Left ventricle myocardium inferior (tissue), 1 donor: ENCODE data around the gene SSPN. TPM values are rescaled to one million over a fixed set of nuclear protein-coding genes. Genes with fewer than 3 reads are reported as not detected.

ENCODE experiments used
- DNase-seq: peaks from one replicate; pipeline ENCODE4 v3.0.0-alpha.2; 2020
- H3K27ac ChIP-seq: fragments of 200-600 bp; replicated peaks from 2 replicates; pipeline ENCODE4 v1.8.0; 2021
- H3K27me3 ChIP-seq: fragments of 200-600 bp; 2 replicates; pipeline ENCODE4 v1.8.0; 2021; ENCODE audit warnings: low read depth
- H3K36me3 ChIP-seq: fragments of 200-600 bp; 2 replicates; pipeline ENCODE4 v1.8.0; 2021
- H3K4me1 ChIP-seq: fragments of 200-600 bp; 2 replicates; pipeline ENCODE4 v1.8.0; 2021
- H3K4me3 ChIP-seq: fragments of 200-600 bp; 2 replicates; pipeline ENCODE4 v1.8.0; 2021; ENCODE audit warnings: mild to moderate bottlenecking, moderate library complexity
- H3K9me3 ChIP-seq: fragments of 200-600 bp; replicated peaks from 2 replicates; pipeline ENCODE4 v1.8.0; 2021
- CTCF ChIP-seq: fragments of 200-600 bp; IDR thresholded peaks from 2 replicates; pipeline ENCODE4 v1.8.0; 2021; ENCODE audit warnings: antibody characterized with exemption, mild to moderate bottlenecking, borderline replicate concordance
- intact Hi-C: fragments of 100-400 bp; cut with micrococcal nuclease; formaldehyde crosslinking; loops from one replicate; pipeline ENCODE4 v1.11.0; 2022
- total RNA-seq: library from RNA; stranded (reverse); fragmentation: NEBNext Ultra II Directional; extraction: Animal tissue kit (Norgen Biotek cat#: 25700); gene quantifications from one replicate; pipeline ENCODE4 v1.2.1, GENCODE V29; 2021
- donor health status: DM: no; HTN: yes; CAD: no; lungs with severe emphysema.

The SSPN gene
- total RNA-seq, 1 donor from 2014 or later: 67.4 TPM

DNA sequence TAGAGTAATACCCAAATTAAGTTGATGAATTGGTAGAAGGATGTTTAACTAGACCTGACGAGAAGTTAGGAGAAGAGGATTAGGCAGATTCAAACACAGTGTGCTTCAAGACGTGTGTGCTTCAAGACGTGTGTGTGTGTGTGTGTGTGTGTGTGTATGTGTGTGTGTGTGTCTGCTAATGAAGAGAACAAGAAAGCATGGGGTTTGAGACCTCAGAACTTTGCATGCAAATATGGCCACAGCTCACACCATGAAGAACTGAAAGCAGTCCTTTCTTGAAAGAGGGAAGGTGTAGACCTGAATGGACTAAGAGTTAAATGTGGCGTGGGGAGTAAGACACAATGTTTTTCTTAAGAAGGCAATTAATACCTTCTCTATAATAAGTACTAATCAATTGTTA is 32.5 kb upstream of the SSPN start:
- Histone ChIP-seq H3K4me1 (no peaks in the 10 kb centered on the region), H3K4me3 (no peak overlapping the region), H3K27me3 (no peaks in the 10 kb centered on the region), H3K36me3 (no peaks in the 10 kb centered on the region), H3K27ac (no peak overlapping the region), H3K9me3 (no peaks in the 10 kb centered on the region)
- intact Hi-C loops: no loop called here
- TF ChIP-seq CTCF: no peak
- no peak for DNase-seq

DNA sequence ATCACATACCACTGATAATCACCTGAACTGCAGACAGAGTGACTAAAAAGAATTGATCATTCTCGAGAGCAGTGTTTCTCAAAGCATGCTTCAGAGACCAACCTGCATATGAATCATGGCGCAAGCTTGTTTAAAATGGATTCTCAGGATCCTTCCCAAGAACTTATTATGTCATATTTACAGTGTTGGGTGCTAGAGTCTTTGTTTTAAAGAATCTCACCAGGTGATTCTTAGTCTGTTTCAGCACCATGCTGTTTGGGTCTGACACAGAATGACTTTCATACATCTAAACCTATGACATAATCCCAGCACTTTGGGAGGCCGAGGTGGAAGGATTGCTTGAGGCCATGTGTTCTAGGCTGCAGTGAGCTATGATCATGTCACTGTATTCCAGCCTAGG is 31.3 kb upstream of the SSPN start:
- no peak for DNase-seq
- Histone ChIP-seq H3K27me3 (no peaks in the 10 kb centered on the region), H3K4me3 (no peak overlapping the region), H3K9me3 (no peaks in the 10 kb centered on the region), H3K27ac (no peak overlapping the region), H3K36me3 (no peaks in the 10 kb centered on the region), H3K4me1 (no peaks in the 10 kb centered on the region)
- intact Hi-C loops: no loop called here
- no peak for TF ChIP-seq CTCF

- intact Hi-C loops: no loop called here
- H3K27ac ChIP-seq: no peak overlapping the region
These were observed 23.4 kb upstream of the SSPN start for GRCh38 chr12:26172013-26172412.

DNA sequence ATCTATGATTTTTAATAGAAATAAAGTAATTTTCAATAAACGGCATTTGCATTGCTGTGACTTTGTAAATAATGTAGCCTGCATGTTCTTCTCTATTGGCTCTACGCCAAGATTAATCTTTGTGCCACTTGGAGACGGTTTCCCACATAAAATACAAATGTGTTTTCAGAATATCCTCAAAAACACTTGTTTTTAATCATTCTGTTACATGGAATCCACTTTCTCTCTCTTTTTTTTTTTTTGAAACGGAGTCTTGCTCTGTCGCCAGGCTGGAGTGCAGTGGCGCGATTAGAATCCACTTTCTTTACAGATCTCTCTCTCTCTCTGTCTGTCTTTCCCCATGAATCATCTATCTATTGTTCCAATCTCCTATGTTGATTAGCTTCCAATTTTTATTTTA is 22.8 kb upstream of the SSPN start:
- Histone ChIP-seq H3K27ac (no peak overlapping the region), H3K4me1 (no peaks in the 10 kb centered on the region), H3K9me3 (no peaks in the 10 kb centered on the region), H3K27me3 (no peaks in the 10 kb centered on the region), H3K36me3 (no peaks in the 10 kb centered on the region), H3K4me3 (no peak overlapping the region)
- no peak for TF ChIP-seq CTCF
- intact Hi-C loops: no loop called here
- DNase-seq: no peak

More at GRCh38 chr12:26172013-26172412, 23.4 kb upstream of the SSPN start:
- H3K9me3 ChIP-seq: no peaks in the 10 kb centered on the region
- H3K36me3 ChIP-seq: no peaks in the 10 kb centered on the region
- no peaks in the 10 kb centered on the region for H3K4me1 ChIP-seq
- TF ChIP-seq CTCF: no peak
- no peak overlapping the region for H3K4me3 ChIP-seq
- H3K27me3 ChIP-seq: no peaks in the 10 kb centered on the region
- no peak for DNase-seq

DNA sequence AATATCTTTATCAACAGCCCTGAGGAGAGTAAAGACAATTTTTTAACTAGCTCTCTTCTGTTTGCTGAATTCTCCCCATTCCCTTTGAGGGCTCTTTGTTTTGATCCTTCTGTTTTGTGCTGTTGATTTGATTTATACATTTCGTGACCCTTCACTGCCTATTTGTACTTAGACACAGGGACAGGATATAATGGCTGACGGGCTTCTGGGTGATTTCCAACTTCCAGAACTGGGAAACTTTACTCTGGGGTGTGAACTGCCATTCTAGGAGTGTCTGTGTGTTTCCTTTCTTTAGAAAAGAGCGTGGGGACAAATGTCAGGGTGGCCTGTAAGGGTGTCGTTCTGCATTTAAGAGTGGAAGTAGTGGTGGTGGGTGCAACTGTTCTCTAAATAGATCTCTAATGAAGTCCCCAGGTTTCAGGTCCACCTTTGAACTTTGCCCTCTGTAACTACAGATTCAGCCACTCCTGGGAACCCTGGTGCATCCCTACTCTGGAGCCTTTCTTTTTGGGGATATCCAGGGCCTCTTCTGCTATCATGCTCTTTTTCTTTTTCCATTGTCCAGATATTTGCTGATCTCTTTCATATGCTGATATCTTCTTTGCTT is 22.3 kb upstream of the SSPN start:
- H3K4me1 ChIP-seq: no peaks in the 10 kb centered on the region
- DNase-seq: no peak
- no peaks in the 10 kb centered on the region for H3K36me3 ChIP-seq
- no peak for TF ChIP-seq CTCF
- H3K9me3 ChIP-seq: no peaks in the 10 kb centered on the region
- no peak overlapping the region for H3K4me3 ChIP-seq
- intact Hi-C loops: no loop called here
- no peak overlapping the region for H3K27ac ChIP-seq
- H3K27me3 ChIP-seq: no peaks in the 10 kb centered on the region
